Mesenteric fat pad (tissue), 1 donor: Measurements from ENCODE around the gene SERPINI1. TPM values are rescaled to one million over a fixed set of nuclear protein-coding genes. Genes with fewer than 3 reads are reported as not detected.

ENCODE experiments used
- DNase-seq: peaks from one replicate; pipeline ENCODE4 v3.0.0-alpha.2; 2020; ENCODE audit warnings: low spot score
- total RNA-seq: library from RNA; stranded (reverse); fragmentation: NEBNext Ultra II Directional; extraction: Animal tissue kit (Norgen Biotek cat#: 25700); gene quantifications from one replicate; pipeline ENCODE4 v1.2.1, GENCODE V29; 2021
- donor health status: DM: yes; HTN: yes; CAD: no.

SERPINI1 gene
- total RNA-seq, 1 donor from 2014 or later, result 2.2 TPM

DNA sequence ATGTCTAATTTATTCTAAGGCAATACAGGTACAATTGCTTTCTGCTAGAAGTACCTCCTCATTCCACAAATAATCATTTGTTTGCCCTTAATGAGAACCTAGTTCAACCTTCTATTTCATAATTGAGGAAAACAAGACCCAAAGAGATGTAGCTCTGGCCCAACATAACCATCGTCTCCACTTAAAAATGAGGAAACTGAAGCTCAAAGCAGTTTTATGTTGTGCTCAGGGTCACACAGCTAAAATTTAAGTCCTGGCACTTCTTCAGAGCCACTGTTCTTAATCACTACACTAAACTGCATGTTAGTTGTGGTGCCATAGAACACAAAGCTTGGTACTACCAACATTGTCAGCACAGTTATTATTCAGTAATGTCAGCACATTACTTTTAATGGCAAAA is 108.0 kb downstream of the SERPINI1 start:
- DNase-seq, result no peak

- no peak for DNase-seq
Measured at GRCh38 chr3:167843886-167844285, 108.4 kb downstream of the SERPINI1 start.

DNA sequence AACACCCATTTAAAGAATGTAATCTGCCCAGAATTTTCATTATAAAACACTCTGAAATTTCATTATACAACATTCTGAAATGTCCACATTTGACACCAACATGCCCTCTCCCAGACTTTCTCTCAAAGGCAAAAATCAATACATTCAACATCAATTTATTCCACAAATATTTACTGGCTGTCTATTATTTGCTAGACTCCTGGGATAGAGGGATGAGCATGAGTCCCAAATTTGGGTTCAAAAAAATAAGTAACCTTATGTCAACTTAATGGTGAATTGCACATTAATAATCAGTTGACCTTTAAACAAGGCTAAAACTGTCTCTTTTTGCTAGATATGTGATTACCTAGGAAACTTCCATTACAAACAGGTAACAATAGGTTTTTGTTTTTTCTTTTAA is 109.0 kb downstream of the SERPINI1 start:
- DNase-seq, result no peak

DNA sequence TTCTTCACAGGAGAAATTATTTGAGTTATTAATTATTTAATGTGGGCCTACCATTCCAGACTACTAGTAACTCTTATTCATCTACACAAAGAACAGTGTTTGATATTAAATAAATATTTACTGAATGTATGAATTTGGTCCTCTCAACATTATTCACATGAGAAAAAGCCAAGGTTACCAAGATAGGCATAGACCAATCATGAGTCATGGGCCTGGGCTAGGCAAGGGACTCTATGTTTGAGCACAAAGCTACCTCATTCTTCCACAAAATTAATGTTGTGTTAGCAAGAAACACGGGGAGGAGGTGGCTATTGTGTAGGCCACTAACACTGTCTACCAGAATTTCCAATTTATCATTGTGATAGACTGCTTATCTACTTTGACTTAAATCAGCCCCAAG is 115.7 kb downstream of the SERPINI1 start:
- DNase-seq, result no peak

GRCh38 chr3:167851749-167852148 is 116.2 kb downstream of the SERPINI1 start:
- no peak for DNase-seq

DNA sequence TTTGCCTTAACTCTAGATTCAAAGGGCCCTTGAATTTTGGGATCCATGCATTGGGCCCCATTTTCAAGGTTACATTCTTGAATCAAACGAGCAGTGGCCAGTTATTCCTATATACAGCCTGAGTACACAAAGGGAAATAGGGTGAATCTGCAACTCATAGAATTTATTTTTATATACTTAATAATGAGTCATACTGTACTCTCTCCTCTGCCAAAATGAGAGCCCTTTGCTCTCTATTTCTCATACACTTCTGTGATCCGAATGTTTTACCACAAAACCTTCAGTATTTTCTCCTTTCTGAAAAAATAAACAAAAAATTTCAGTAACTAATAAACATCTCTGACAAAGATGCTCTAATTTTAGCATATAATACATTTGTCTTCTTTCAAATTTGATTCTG is 116.7 kb downstream of the SERPINI1 start:
- DNase-seq, result no peak

GRCh38 chr3:167854063-167854462 is 118.5 kb downstream of the SERPINI1 start:
- DNase-seq, result no peak

GRCh38 chr3:167854846-167855245 is 119.3 kb downstream of the SERPINI1 start:
- DNase-seq, result no peak

DNA sequence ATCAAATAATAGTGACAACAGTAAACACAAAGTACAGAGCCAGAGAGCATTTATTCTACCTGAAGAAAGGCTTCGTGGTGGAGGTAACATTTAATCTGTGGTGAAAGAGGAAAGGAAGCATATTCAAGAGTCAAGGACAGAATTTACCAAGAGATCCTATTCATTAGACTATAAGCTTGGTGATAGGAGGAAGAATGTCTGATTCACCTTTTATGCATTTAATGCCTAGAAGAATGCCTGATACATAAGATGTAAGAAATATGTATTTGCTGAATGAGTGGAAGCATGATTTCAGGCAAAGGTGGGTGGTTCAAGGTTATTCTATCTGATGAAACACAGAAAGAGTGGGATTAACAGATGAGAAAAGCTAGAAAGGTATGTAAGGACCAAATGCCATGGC is 119.8 kb downstream of the SERPINI1 start:
- DNase-seq, result no peak

DNA sequence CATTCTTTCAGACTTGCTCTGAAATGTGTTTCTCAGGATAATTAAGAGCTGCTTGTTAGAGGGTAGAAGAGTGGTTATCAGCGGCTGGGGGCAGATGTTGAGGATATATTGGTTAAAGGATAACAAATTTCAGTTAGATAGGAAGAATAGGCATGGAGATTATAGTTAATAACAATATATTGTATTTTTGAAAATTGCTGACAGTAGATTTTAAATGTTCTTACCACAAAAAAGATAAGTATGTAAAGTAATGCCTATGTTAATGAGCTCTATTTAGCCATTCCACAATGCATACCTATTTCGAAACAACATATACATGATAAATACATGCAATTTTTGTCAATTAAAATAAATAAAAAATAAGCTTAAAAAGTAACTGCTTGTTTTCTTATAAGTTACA is 123.3 kb downstream of the SERPINI1 start:
- no peak for DNase-seq

GRCh38 chr3:167859610-167860009 is 124.1 kb downstream of the SERPINI1 start:
- DNase-seq, result no peak

DNA sequence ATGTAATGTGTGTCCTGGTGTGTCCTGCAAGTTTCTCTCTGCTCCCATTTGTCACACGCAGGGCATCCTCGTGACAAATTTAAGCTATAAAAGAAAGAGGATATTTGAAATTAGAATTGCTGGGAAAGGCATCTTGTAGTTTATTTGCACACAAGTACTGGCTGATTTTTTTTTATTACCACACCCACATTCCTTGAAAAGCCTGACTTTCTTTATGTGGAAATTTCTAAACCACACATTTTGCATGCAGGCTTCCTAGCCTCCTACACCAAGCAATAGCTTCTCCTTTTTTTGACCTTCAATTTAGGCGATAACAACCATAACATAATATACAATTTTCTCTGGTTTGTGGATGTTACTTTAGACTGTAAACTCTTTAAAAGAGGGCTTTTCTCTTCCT is 126.1 kb downstream of the SERPINI1 start:
- DNase-seq, result no peak

DNA sequence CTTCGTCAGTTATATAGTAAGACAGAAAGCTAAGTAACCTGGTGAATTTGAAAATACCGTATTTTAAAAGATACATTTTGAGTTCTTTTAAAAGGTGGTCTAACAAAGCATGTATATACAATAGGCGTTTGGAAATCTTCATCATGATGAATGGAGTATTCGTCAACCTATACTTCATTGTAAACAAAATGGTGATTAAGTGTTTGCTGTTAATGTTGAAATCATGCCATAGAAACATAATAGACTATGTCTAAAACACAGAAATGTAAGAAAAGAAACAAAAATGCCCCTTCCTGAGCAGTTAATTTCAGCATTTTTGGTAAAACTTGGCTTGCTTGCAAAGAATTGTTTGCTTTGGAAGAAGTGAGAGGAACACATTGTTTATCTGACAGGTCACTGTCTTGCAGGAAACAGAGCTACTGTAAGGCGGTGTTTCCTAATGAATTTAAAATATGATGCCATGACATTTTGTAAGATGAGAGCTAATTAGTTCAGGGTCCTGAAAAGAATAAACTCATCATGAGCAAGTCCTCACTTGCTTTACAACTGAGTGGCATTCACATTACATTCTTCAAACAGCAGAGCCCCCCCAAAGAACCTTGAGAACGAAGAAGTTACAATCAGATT is 126.7 kb downstream of the SERPINI1 start:
- no peak for DNase-seq

DNA sequence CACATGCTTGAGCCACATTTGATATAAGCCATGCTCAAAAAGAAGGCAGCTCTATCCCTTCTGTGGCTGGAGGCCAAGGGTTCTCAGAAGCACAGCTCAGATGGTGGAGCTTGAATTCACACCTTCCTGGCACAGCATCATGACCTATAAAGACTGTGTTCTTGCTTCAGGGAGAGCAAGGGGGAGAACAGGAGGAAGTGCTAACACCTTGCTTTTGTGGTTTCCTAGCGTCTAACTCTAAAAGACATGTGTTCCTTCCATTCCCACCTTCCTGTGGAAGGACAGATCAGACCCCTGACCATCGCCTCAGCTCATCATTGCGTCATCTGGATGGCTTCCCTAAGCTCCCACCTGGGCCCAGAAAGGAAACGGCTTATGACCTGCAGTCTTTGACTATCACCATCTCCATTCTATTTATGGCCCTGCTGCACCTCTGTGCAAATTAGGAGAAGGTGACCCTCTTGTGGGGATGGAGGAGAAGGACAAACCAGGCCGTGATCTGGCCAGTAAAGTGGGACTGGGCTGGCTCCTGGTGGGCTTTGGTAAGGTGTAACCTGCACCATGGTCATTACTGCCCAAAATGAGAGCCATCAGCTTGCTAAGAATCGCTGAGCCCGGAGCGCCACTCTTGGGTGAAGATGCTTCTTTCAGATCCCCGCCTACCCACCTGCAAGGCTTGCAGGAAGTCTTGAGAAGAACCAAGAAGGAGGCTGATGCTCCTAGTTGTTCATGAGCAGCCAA is 128.5 kb downstream of the SERPINI1 start:
- no peak for DNase-seq

DNA sequence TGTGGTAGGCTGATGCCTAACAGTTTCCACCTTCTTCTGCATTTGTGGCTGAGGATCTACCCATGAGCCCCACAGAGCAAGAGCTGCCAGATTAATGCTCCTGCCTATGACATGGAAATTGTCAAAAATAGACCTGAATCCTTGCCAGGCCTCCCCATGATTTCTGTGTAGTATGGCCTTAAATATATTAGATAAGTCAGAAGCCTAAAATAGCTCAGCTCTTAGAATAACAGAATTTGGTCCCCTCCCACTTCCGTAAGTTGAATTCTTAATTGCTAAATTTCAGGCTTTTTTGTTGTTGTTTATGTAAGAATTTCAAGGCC is 129.0 kb downstream of the SERPINI1 start:
- DNase-seq, result no peak

GRCh38 chr3:167866331-167866730 is 130.8 kb downstream of the SERPINI1 start:
- DNase-seq, result no peak

- no peak for DNase-seq
Measured at GRCh38 chr3:167867981-167868380, 132.5 kb downstream of the SERPINI1 start.

- no peak for DNase-seq
Measured at GRCh38 chr3:167870181-167870580, 134.7 kb downstream of the SERPINI1 start.

GRCh38 chr3:167870759-167871158 is 135.2 kb downstream of the SERPINI1 start:
- DNase-seq, result no peak

DNA sequence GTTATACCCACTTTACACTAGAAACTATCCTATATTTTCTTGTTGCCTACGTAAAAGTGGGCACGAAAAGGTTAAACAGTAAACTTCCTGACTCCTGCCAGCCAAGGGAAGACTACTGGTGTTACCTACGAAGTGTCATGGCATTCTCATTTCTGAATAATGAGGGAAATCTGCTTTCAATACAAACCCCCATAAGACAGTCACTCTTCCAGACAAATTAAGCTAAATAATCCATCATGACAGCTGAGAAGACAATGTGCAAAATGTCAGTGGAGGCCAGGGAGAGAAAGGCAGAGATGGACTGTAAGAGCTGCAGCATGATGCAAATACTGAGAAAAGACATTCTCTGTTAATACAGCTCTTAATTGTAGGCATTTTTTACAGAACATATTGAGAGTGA is 136.5 kb downstream of the SERPINI1 start:
- DNase-seq, result no peak

GRCh38 chr3:167872941-167873340 is 137.4 kb downstream of the SERPINI1 start:
- DNase-seq, result no peak

- DNase-seq, result no peak
Measured at GRCh38 chr3:167874671-167875372, 139.3 kb downstream of the SERPINI1 start.
